A673 (cell line): Measurements from ENCODE around the gene LARP4.

Experiments
- EZH2 ChIP-seq: fragments of 200-600 bp; sonication (generic); IDR thresholded peaks from 2 replicates; pipeline ENCODE4 v1.6.1; 2017; ENCODE audit warnings: borderline replicate concordance, low read depth, mild to moderate bottlenecking, mixed read lengths, antibody characterized with exemption, low read length; ENCODE audit not compliant: poor library complexity, severe bottlenecking
- TF ChIP-seq, protein P1 (sequence below): fragments of 300-800, 200-600 bp; sonication (generic); conservative IDR thresholded peaks from 2 replicates; pipeline ENCODE4 v1.5.1; 2017; ENCODE audit warnings: low read depth, mild to moderate bottlenecking, antibody characterized with exemption, low read length, moderate library complexity, mixed read lengths

DNA sequence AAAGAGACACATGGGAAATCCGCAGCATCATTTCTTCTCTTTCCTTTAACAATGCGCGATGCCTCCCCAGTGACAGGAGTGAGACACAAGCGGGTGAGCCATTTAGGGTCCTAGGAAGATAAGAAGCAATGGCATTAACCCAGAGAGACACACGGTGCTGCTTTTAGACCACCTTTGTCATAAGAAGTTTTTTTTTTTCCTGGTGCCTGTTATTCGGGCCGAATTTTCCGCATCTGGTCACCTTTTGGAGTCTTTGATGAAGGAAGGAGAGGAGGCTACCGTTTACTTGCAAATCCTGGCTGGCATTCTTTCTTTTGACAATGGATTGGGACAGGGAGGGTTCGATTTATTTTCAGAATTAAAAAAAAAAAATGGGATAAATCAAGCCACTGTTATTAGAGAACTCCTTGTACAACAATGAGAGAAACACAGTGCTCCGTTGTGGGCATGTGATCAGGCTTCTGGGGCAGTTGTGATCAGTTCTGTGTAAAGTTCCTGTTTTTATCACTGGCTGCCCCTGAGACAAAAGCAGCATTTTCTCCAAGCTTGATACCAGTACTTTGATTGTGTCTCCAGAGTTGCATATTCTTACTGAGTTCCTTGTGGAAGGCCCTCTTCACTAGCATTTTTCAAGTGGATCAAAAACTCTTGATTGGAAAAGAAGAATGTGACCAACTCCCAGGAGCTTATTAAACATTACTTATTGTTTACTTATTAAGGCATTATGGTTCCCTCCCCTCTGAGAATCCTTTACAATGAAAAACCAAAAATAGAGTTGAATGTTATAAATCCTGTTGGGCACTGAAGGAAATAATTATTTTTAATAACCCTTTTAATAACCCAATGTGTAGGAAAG, 105.2 kb downstream of the LARP4 start:
- TF ChIP-seq EZH2: no peak
- TF ChIP-seq, protein P1, sequence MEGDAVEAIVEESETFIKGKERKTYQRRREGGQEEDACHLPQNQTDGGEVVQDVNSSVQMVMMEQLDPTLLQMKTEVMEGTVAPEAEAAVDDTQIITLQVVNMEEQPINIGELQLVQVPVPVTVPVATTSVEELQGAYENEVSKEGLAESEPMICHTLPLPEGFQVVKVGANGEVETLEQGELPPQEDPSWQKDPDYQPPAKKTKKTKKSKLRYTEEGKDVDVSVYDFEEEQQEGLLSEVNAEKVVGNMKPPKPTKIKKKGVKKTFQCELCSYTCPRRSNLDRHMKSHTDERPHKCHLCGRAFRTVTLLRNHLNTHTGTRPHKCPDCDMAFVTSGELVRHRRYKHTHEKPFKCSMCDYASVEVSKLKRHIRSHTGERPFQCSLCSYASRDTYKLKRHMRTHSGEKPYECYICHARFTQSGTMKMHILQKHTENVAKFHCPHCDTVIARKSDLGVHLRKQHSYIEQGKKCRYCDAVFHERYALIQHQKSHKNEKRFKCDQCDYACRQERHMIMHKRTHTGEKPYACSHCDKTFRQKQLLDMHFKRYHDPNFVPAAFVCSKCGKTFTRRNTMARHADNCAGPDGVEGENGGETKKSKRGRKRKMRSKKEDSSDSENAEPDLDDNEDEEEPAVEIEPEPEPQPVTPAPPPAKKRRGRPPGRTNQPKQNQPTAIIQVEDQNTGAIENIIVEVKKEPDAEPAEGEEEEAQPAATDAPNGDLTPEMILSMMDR: no peak
